NOMO-1 treated with DMSO at 0.1 percent for 48 hours (cell line): ENCODE results near the gene SLC44A1.

Source experiments
- DNase-seq: peaks from one replicate; lab custom pipeline; 2025; ENCODE audit not compliant: unreplicated experiment; lab: John Stamatoyannopoulos, UW

Gene SLC44A1

DNA sequence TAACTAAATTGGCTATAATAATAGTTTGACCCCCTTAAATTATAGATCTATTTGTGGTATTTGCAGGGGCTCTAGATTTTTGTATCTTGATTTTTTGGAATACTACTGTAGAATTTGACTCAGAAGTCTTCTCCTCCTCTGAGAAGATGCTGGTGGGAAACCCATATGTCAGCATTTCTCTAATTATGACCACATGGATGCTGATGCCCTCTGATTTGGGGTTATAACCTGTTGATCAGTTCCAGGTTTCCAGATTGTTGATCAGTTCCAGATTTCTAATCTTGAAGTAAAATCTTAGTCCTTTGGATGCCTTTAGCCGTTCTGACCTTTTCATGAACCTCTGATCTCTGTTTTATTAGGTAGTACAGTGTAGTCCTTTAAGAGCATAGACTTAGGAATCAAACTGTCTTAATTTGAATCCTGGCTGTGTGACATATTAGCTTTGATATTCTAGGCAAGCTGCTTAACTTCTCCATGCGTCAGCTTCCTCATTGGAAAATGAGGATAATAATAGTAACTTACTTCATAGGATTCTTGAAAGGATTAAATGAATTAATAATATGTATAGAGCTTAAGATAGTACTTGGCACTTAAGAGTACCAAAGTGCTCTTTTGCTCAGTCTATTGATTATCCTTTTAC is 211.5 kb downstream of the SLC44A1 start:
- DNase-seq, result no peak

DNA sequence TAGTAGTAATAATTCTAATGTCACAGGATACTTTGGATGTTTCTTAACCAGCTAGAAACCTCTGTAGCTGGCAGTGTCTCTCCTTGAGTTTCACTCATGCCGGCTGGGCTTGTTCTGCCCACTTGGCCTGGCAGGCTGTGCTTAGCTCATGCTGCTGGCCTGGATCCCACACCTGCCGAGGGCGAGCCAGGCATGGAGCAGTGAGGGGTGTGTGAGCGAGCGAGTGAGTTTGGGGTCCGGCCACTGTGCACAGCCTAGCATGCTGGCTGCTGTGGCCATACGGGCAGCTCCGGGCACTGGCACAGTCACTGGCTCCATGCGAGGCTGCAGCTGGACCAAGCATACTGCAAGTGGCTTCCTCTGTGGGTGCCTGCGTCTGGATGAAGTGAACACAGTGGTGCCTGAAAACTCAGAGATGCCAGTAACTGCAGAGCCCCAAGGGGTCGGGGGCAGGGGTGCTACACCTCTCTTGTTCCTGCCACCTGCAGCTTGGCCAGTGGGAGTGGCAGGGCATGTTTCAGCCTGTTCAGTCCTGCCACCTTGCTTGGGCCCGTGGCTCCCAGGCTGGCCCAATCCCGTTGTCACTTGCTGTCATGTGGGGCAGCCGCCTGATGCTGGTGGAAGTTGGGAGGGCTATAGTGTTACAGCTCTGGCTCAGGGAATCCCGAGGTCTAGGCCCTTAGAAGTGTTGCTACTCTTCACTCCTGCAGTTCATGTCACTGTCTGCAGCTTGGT is 213.3 kb downstream of the SLC44A1 start:
- no peak for DNase-seq

- no peak for DNase-seq
Observed at GRCh38 chr9:105458404-105458803, 214.0 kb downstream of the SLC44A1 start.

DNA sequence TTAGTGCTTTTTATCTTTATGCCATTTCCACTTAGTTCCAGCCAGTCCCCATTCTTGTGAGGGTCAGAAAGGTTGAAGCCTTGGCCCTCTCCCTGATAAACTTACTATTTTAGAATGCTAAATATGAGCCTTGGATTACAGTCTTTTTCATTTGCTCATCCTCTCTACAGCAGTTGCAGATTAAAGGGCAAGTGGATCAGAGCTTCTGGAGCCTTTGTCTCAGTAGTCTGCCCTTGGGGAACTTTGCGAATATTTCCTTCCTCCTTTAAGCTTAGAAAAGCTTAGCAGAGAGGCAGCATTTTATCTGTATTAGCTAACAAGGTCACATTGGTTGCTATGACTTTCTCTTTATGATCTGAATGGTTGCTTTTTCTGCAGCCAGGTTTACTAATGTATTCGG is 214.9 kb downstream of the SLC44A1 start:
- DNase-seq, result no peak

GRCh38 chr9:105466898-105467455 is 222.5 kb downstream of the SLC44A1 start:
- no peak for DNase-seq

DNA sequence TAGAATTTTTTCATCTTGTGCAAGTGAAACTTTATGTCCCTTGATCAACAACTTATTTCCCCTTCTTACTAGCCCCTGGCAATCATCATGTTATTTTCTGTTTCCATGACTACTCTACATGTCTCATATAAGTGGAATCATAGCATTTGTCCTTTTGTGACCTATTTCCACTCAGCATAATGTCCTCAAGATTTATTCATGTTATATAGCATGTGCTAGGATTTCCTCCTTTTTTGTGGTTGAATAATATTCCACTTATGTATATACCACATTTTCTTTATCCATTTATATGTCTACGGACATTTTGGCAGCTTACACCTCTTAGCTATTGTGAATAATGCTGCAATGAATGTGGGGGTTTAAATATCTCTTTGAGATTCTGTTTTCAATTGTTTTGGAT is 224.4 kb downstream of the SLC44A1 start:
- no peak for DNase-seq

GRCh38 chr9:105473221-105473620 is 228.8 kb downstream of the SLC44A1 start:
- no peak for DNase-seq

GRCh38 chr9:105475302-105475701 is 230.9 kb downstream of the SLC44A1 start:
- DNase-seq, result no peak

GRCh38 chr9:105479846-105480245 is 235.4 kb downstream of the SLC44A1 start:
- no peak for DNase-seq

DNA sequence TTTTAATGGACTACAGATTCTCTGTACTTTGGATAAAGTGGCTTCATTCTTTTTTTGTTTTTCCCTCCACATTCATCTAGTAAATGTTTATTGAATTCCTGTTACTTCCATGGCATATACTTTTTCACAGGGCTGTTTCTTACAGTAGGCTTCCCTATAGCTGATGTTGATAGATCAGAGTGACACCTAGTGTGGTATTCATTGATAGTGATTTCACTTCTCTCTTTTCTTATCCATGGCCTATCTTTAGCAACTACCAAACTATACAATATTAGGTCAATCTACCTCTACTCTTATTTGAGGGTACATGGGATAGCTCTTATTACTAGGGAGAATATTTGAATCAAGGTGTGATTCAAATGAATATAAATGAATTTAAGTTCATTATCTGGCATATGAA is 239.2 kb downstream of the SLC44A1 start:
- DNase-seq, result peak; percentile 10

DNA sequence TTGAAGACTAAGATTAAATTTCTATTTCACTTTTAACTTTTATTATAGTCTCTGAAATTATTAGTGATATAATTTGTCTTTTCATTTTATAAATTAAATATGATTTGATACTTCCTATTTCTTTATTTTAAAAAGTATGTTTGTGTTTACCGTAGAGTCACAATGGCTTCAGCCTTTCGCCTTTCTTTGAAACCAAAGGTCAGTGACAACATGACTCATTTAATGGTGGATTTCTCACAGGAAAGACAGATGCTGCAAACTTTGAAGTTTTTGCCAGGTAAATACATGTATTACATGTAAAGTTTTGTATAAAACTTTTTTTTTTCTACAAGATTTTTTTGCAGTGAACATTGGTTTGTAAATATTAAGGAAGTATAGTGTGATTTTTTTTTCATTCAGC is 239.8 kb downstream of the SLC44A1 start:
- DNase-seq, result no peak

- peak; percentile 12 for DNase-seq
Observed at GRCh38 chr9:105485131-105485530, 240.7 kb downstream of the SLC44A1 start.
